ENCODE measurements around the gene MGMT. TPM values are rescaled to one million over a fixed set of nuclear protein-coding genes. Genes with fewer than 3 reads are reported as not detected.

MGMT gene
- total and polyA plus RNA-seq, 2 donors from 2014 or later = 25.9 to 70.0 TPM

GRCh38 chr10:129602938-129603535 is 136.0 kb downstream of the MGMT start:
- peaks cover 0 to 3% (median 0%) of the 10 kb centered on the region in 3 donors for H3K4me1 ChIP-seq (ENCODE audit: control insufficient read depth in 2 of 3, insufficient read depth in 2 of 3, low read depth in 1 of 3, low read length in 3 of 3)
- no peaks in the 10 kb centered on the region for H3K27me3 ChIP-seq (ENCODE audit: control insufficient read depth, insufficient read depth, low read length)
- no peak overlapping the region for H3K4me3 ChIP-seq (ENCODE audit: low read length in 3 of 3)
- H3K27ac ChIP-seq (ENCODE audit: low read depth in 2 of 2, low read length in 2 of 2) = no peak overlapping the region
- intact Hi-C loops (cut with DNase I) = no loop called here
- DNase-seq = peak in 1 of 5 donors; percentile 46
- no peaks in the 10 kb centered on the region for H3K36me3 ChIP-seq (ENCODE audit: control insufficient read depth in 2 of 3, insufficient read depth in 3 of 3, low read length in 3 of 3)
- FAIRE-seq = no peak
- no peak overlapping the region for H3K9ac ChIP-seq (ENCODE audit: low read length in 3 of 3)
- TF ChIP-seq CTCF (IDR thresholded peaks at IDR 0.05; ENCODE audit: borderline replicate concordance, extremely low read depth, insufficient read depth) = no peak
- H3K9me3 ChIP-seq (ENCODE audit: control insufficient read depth in 2 of 3, insufficient read depth in 1 of 3, low read length in 3 of 3) = no peaks in the 10 kb centered on the region

GRCh38 chr10:129604333-129605032 is 137.4 kb downstream of the MGMT start:
- no peak for TF ChIP-seq CTCF (IDR thresholded peaks at IDR 0.05; ENCODE audit: borderline replicate concordance, extremely low read depth, insufficient read depth)
- Histone ChIP-seq H3K4me1 (ENCODE audit: control insufficient read depth in 2 of 3, insufficient read depth in 2 of 3, low read depth in 1 of 3, low read length in 3 of 3) (peaks cover 0 to 3% (median 0%) of the 10 kb centered on the region in 3 donors), H3K9ac (ENCODE audit: low read length in 3 of 3) (no peak overlapping the region), H3K4me3 (ENCODE audit: low read length in 3 of 3) (no peak overlapping the region), H3K27ac (ENCODE audit: low read depth in 2 of 2, low read length in 2 of 2) (no peak overlapping the region), H3K36me3 (ENCODE audit: control insufficient read depth in 2 of 3, insufficient read depth in 3 of 3, low read length in 3 of 3) (no peaks in the 10 kb centered on the region), H3K9me3 (ENCODE audit: control insufficient read depth in 2 of 3, insufficient read depth in 1 of 3, low read length in 3 of 3) (no peaks in the 10 kb centered on the region), H3K27me3 (ENCODE audit: control insufficient read depth, insufficient read depth, low read length) (no peaks in the 10 kb centered on the region)
- intact Hi-C loops (cut with DNase I) = no loop called here
- FAIRE-seq (no peak), DNase-seq (no peak)

GRCh38 chr10:129605266-129605985 is 138.4 kb downstream of the MGMT start:
- H3K27ac ChIP-seq (ENCODE audit: low read depth in 2 of 2, low read length in 2 of 2) = no peak overlapping the region
- no peak for DNase-seq
- no peak for TF ChIP-seq CTCF (IDR thresholded peaks at IDR 0.05; ENCODE audit: borderline replicate concordance, extremely low read depth, insufficient read depth)
- H3K9me3 ChIP-seq (ENCODE audit: control insufficient read depth in 2 of 3, insufficient read depth in 1 of 3, low read length in 3 of 3) = no peaks in the 10 kb centered on the region
- H3K27me3 ChIP-seq (ENCODE audit: control insufficient read depth, insufficient read depth, low read length) = no peaks in the 10 kb centered on the region
- intact Hi-C loops (cut with DNase I) = no loop called here
- H3K36me3 ChIP-seq (ENCODE audit: control insufficient read depth in 2 of 3, insufficient read depth in 3 of 3, low read length in 3 of 3) = no peaks in the 10 kb centered on the region
- no peak overlapping the region for H3K4me3 ChIP-seq (ENCODE audit: low read length in 3 of 3)
- FAIRE-seq = no peak
- peaks cover 0 to 3% (median 0%) of the 10 kb centered on the region in 3 donors for H3K4me1 ChIP-seq (ENCODE audit: control insufficient read depth in 2 of 3, insufficient read depth in 2 of 3, low read depth in 1 of 3, low read length in 3 of 3)
- H3K9ac ChIP-seq (ENCODE audit: low read length in 3 of 3) = no peak overlapping the region
